Colonic mucosa (tissue), 4 donors: Measurements from ENCODE around the gene BET1. TPM values are rescaled to one million over a fixed set of nuclear protein-coding genes. Genes with fewer than 3 reads are reported as not detected.

ENCODE experiments used
- DNase-seq: peaks from one replicate; pipeline ENCODE4 v3.0.0-alpha.2; 2020
- H3K27ac ChIP-seq: fragments of 200-600 bp; one replicate; pipeline ENCODE4 v1.8.0; 2021
- H3K27me3 ChIP-seq: fragments of 200-600 bp; one replicate; pipeline ENCODE4 v1.8.0; 2021
- H3K36me3 ChIP-seq: fragments of 200-600 bp; one replicate; pipeline ENCODE4 v1.8.0; 2021
- H3K4me1 ChIP-seq: fragments of 200-600 bp; one replicate; pipeline ENCODE4 v1.8.0; 2021; ENCODE audit warnings: mild to moderate bottlenecking
- H3K4me3 ChIP-seq: fragments of 200-600 bp; one replicate; pipeline ENCODE4 v1.8.0; 2021
- H3K9ac ChIP-seq, 2 donors: one replicate each; pipeline ENCODE4 v1.7.0; 2013; ENCODE audit warnings: control low read depth in 2 of 2, low read depth in 2 of 2, low read length in 2 of 2
- H3K9me3 ChIP-seq: fragments of 200-600 bp; one replicate; pipeline ENCODE4 v1.8.0; 2021
- CTCF ChIP-seq: fragments of 200-600 bp; IDR thresholded peaks from one replicate; pipeline ENCODE4 v1.8.0; 2022; ENCODE audit warnings: antibody characterized with exemption, mild to moderate bottlenecking
- intact Hi-C: fragments of 100-400 bp; cut with DNase I; formaldehyde crosslinking; loops from one replicate; pipeline ENCODE4 v1.14.1; 2022
- total RNA-seq, 2 donors: library from RNA; stranded (reverse); fragmentation: NEBNext Ultra II Directional in 1 of 2; extraction: Animal tissue kit (Norgen Biotek cat#: 25700) in 1 of 2; gene quantifications; one replicate each; pipeline ENCODE4 v1.2.1, GENCODE V29; 2021
- donor health status: healthy.
- donor health status: DM: no; HTN: no; CAD: no.
- donor health status: DM: no; HTN: no; CAD: no.

The BET1 gene
- total RNA-seq, 2 donors from 2014 or later: 22.2 to 22.5 TPM

GRCh38 chr7:93958651-93959050 is 45.5 kb downstream of the BET1 start:
- Histone ChIP-seq H3K4me3 (no peak overlapping the region), H3K9ac (no peak overlapping the region), H3K27me3 (no peaks in the 10 kb centered on the region), H3K27ac (no peak overlapping the region), H3K9me3 (no peaks in the 10 kb centered on the region), H3K4me1 (no peaks in the 10 kb centered on the region), H3K36me3 (no peaks in the 10 kb centered on the region)
- TF ChIP-seq CTCF: no peak
- intact Hi-C loops: no loop called here
- DNase-seq: no peak

GRCh38 chr7:93958216-93958615 is 45.9 kb downstream of the BET1 start:
- DNase-seq: no peak
- no peaks in the 10 kb centered on the region for H3K36me3 ChIP-seq
- no peak overlapping the region for H3K27ac ChIP-seq
- H3K9ac ChIP-seq: no peak overlapping the region
- no peak for TF ChIP-seq CTCF
- H3K4me1 ChIP-seq: no peaks in the 10 kb centered on the region
- no peak overlapping the region for H3K4me3 ChIP-seq
- H3K27me3 ChIP-seq: no peaks in the 10 kb centered on the region
- no peaks in the 10 kb centered on the region for H3K9me3 ChIP-seq
- intact Hi-C loops: no loop called here

- Histone ChIP-seq H3K9ac (no peak overlapping the region), H3K4me1 (no peaks in the 10 kb centered on the region), H3K36me3 (no peaks in the 10 kb centered on the region), H3K27me3 (no peaks in the 10 kb centered on the region), H3K9me3 (no peaks in the 10 kb centered on the region), H3K4me3 (no peak overlapping the region), H3K27ac (no peak overlapping the region)
- DNase-seq: no peak
- intact Hi-C loops: no loop called here
- no peak for TF ChIP-seq CTCF
Observed at GRCh38 chr7:93957767-93958166, 46.4 kb downstream of the BET1 start.

GRCh38 chr7:93955304-93955703 is 48.9 kb downstream of the BET1 start:
- Histone ChIP-seq H3K4me1 (no peaks in the 10 kb centered on the region), H3K27me3 (no peaks in the 10 kb centered on the region), H3K9ac (no peak overlapping the region), H3K4me3 (no peak overlapping the region), H3K27ac (no peak overlapping the region), H3K9me3 (no peaks in the 10 kb centered on the region), H3K36me3 (no peaks in the 10 kb centered on the region)
- DNase-seq: no peak
- no peak for TF ChIP-seq CTCF
- intact Hi-C loops: no loop called here

GRCh38 chr7:93949423-93949822 is 54.7 kb downstream of the BET1 start:
- no peak overlapping the region for H3K4me3 ChIP-seq

More at GRCh38 chr7:93949423-93949822, 54.7 kb downstream of the BET1 start:
- intact Hi-C loops: no loop called here
- Histone ChIP-seq H3K27me3 (no peaks in the 10 kb centered on the region), H3K9ac (no peak overlapping the region), H3K4me1 (no peaks in the 10 kb centered on the region), H3K9me3 (no peaks in the 10 kb centered on the region), H3K36me3 (no peaks in the 10 kb centered on the region), H3K27ac (no peak overlapping the region)
- no peak for DNase-seq
- TF ChIP-seq CTCF: no peak
